Keratinocyte (primary cell): ENCODE results near the gene GIT2. TPM values are rescaled to one million over a fixed set of nuclear protein-coding genes. Genes with fewer than 3 reads are reported as not detected.

Source experiments
- DNase-seq: peaks from one replicate; pipeline ENCODE4 v3.0.0-alpha.2; 2011; ENCODE audit warnings: low read depth, missing footprints, low spot score
- FAIRE-seq: peaks from 2 replicates; lab custom pipeline; 2011; peaks lifted over from hg19 to GRCh38; lab: Jason Lieb, UNC
- H2AFZ ChIP-seq: 2 replicates; pipeline ENCODE4 v1.6.0; 2012; ENCODE audit warnings: low read length, control low read depth, inconsistent platforms; ENCODE audit not compliant: control insufficient read depth
- H3K27ac ChIP-seq: 2 replicates; pipeline ENCODE4 v1.5.1; 2011; ENCODE audit warnings: low read length; ENCODE audit not compliant: control insufficient read depth, insufficient read depth
- H3K27me3 ChIP-seq: 3 replicates; pipeline ENCODE4 v1.6.0; 2011; ENCODE audit warnings: low read length; ENCODE audit not compliant: control insufficient read depth, insufficient read depth; ENCODE audit errors: extremely low read depth
- H3K36me3 ChIP-seq, 2 experiments: 2 replicates in 1 of 2; 3 replicates in 1 of 2; pipeline ENCODE4 v1.5.1; 2011; ENCODE audit warnings: low read length in 2 of 2, mild to moderate bottlenecking in 1 of 2; ENCODE audit not compliant: control insufficient read depth in 2 of 2, insufficient read depth in 2 of 2; ENCODE audit errors: extremely low read depth in 1 of 2
- H3K4me1 ChIP-seq: 3 replicates; pipeline ENCODE4 v1.5.1; 2011; ENCODE audit warnings: low read length; ENCODE audit not compliant: control insufficient read depth, insufficient read depth; ENCODE audit errors: extremely low read depth
- H3K4me2 ChIP-seq: 3 replicates; pipeline ENCODE4 v1.6.0; 2011; ENCODE audit warnings: low read depth, low read length; ENCODE audit not compliant: control insufficient read depth, insufficient read depth; ENCODE audit errors: extremely low read depth
- H3K4me3 ChIP-seq, 3 experiments: fragments of 200-600 bp in 1 of 3; sonication (generic) in 1 of 3; 2 replicates in 2 of 3; 3 replicates in 1 of 3; pipeline ENCODE4 v1.5.1; 2011 to 2016; ENCODE audit warnings: low read length in 3 of 3, mild to moderate bottlenecking in 3 of 3, control low read depth in 2 of 3, inconsistent platforms in 1 of 3, low read depth in 1 of 3, mixed read lengths in 1 of 3, mixed run types in 1 of 3, moderate library complexity in 1 of 3; ENCODE audit not compliant: control insufficient read depth in 2 of 3, insufficient read depth in 2 of 3; ENCODE audit errors: extremely low read depth in 1 of 3
- H3K79me2 ChIP-seq: 2 replicates; pipeline ENCODE4 v1.6.0; 2012; ENCODE audit warnings: low read length; ENCODE audit not compliant: control insufficient read depth, insufficient read depth
- H3K9ac ChIP-seq: 3 replicates; pipeline ENCODE4 v1.6.0; 2011; ENCODE audit warnings: low read length; ENCODE audit not compliant: control insufficient read depth, insufficient read depth; ENCODE audit errors: extremely low read depth
- H3K9me1 ChIP-seq: 3 replicates; pipeline ENCODE4 v1.6.0; 2011; ENCODE audit warnings: low read length; ENCODE audit not compliant: control insufficient read depth, insufficient read depth; ENCODE audit errors: extremely low read depth
- H3K9me3 ChIP-seq: 2 replicates; pipeline ENCODE4 v1.5.1; 2012; ENCODE audit warnings: low read depth, low read length; ENCODE audit not compliant: control insufficient read depth
- H4K20me1 ChIP-seq: 3 replicates; pipeline ENCODE4 v1.6.0; 2011; ENCODE audit warnings: low read length; ENCODE audit not compliant: control insufficient read depth, insufficient read depth; ENCODE audit errors: extremely low read depth
- CTCF ChIP-seq, 3 experiments: IDR thresholded peaks in 1 of 3; conservative IDR thresholded peaks in 1 of 3; optimal IDR thresholded peaks in 1 of 3; 2 replicates in 2 of 3; 3 replicates in 1 of 3; pipeline versions ENCODE3 to v1.5.1; 2011; ENCODE audit warnings: low read length in 3 of 3, mild to moderate bottlenecking in 3 of 3, moderate library complexity in 2 of 3, control low read depth in 1 of 3, inconsistent platforms in 1 of 3; ENCODE audit not compliant: insufficient read depth in 2 of 3; ENCODE audit errors: extremely low read depth in 1 of 3
- EZH2 ChIP-seq: IDR thresholded peaks from one replicate; pipeline ENCODE4 v1.6.1; 2012; ENCODE audit warnings: inconsistent platforms, mild to moderate bottlenecking, low read length, moderate library complexity
- dilution Hi-C: fragments of 300-500 bp; cut with MboI; formaldehyde crosslinking; loops from one replicate; pipeline ENCODE4 v1.7.0; 2020; ENCODE audit warnings: low sequenced_read_pairs; ENCODE audit not compliant: extremely low pct_ligation_motif_present
- polyA plus RNA-seq, 5 experiments: library from polyadenylated mRNA; depleted of rRNA in 3 of 5; stranded (reverse) in 3 of 5; stranded (forward) in 1 of 5; unstranded in 1 of 5; fragments of >200 nt; gene quantifications; 1 replicate in 1 of 5; 2 replicates in 3 of 5; 3 replicates in 1 of 5; pipeline versions ENCODE4 v1.2.1 to v1.2.3, GENCODE V29; 2011 to 2012; ENCODE audit warnings: missing spikeins in 2 of 5, low read depth in 1 of 5, low replicate concordance in 1 of 5

GIT2 gene
- polyA plus RNA-seq, 1 donor (not counting 4 experiments of a cell fraction or from before 2014, with no cell fraction given) = 25.9 TPM

GRCh38 chr12:110028323-110028722 is 32.2 kb upstream of the GIT2 start:
- H2AFZ ChIP-seq = no peak overlapping the region
- no peak overlapping the region for H3K4me3 ChIP-seq
- dilution Hi-C loops = no loop called here
- H3K9ac ChIP-seq = no peak overlapping the region
- no peak for TF ChIP-seq CTCF (optimal IDR thresholded peaks at IDR 0.05 in 1 of 3, IDR thresholded peaks at IDR 0.05 in 1 of 3, conservative IDR thresholded peaks at IDR 0.05 in 1 of 3; ENCODE audit: extremely low read depth in 1 of 3, insufficient read depth in 2 of 3, low read length in 3 of 3)
- TF ChIP-seq EZH2 = no peak
- H4K20me1 ChIP-seq = no peaks in the 10 kb centered on the region
- no peaks in the 10 kb centered on the region for H3K79me2 ChIP-seq
- DNase-seq (no peak), FAIRE-seq (no peak)
- no peak overlapping the region for H3K4me2 ChIP-seq
- H3K27ac ChIP-seq = no peak overlapping the region
- no peaks in the 10 kb centered on the region for H3K9me3 ChIP-seq
- no peaks in the 10 kb centered on the region for H3K27me3 ChIP-seq
- no peaks in the 10 kb centered on the region for H3K9me1 ChIP-seq
- H3K36me3 ChIP-seq = peaks cover 15 to 31% of the 10 kb centered on the region in 2 experiments
- peaks cover 10% of the 10 kb centered on the region for H3K4me1 ChIP-seq

GRCh38 chr12:110024051-110024450 is 27.9 kb upstream of the GIT2 start:
- H4K20me1 ChIP-seq = no peaks in the 10 kb centered on the region
- H3K36me3 ChIP-seq = peaks cover 28 to 31% of the 10 kb centered on the region in 2 experiments
- TF ChIP-seq CTCF (optimal IDR thresholded peaks at IDR 0.05 in 1 of 3, IDR thresholded peaks at IDR 0.05 in 1 of 3, conservative IDR thresholded peaks at IDR 0.05 in 1 of 3; ENCODE audit: extremely low read depth in 1 of 3, insufficient read depth in 2 of 3, low read length in 3 of 3) (no peak), EZH2 (no peak)
- H3K27me3 ChIP-seq = no peaks in the 10 kb centered on the region
- DNase-seq = no peak
- no peak overlapping the region for H3K4me3 ChIP-seq
- no peak overlapping the region for H3K4me2 ChIP-seq
- H3K79me2 ChIP-seq = no peaks in the 10 kb centered on the region
- no peaks in the 10 kb centered on the region for H3K9me1 ChIP-seq
- H3K9me3 ChIP-seq = no peaks in the 10 kb centered on the region
- no peak overlapping the region for H3K9ac ChIP-seq
- H3K27ac ChIP-seq = no peak overlapping the region
- no peak overlapping the region for H2AFZ ChIP-seq
- peaks cover 15% of the 10 kb centered on the region for H3K4me1 ChIP-seq
- no peak for FAIRE-seq
- dilution Hi-C loops = no loop called here
